Measurements from ENCODE around the gene ARPC1A.

The ARPC1A gene

DNA sequence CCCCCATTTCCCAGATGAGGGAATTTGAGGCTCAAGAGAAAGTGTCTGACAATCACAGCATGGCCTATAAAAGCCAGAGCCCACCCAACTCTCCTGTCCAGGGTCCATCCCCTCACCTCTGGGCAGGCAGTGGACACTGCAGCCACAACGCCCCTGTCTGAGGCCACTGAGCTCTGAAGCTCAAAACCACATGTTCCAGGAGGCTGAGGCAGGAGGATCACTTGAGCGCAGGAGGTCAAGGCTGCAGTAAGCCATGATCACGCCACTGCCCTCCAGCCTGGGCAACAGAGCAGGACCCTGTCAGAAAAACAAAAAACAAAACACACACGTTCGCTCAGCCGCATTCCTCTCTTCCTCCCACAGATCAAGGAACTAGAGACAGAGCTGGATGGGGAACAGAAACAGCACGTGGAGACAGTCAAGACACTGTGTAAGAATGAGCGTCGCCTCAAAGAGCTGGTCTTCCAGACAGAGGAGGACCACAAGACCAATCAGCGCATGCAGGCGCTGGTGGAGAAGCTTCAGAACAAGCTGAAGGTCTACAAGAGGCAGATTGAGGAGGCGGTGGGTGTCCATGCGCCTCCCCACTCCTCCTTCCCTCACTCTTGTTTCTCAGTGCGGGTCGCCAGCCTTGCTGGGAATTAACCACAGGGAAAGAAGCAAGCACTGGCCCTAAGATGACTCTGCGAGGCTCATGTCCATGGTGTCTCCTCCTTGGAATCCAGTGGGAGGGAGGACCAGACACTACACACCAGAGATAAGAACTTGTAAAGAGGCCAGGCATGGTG, 20.0 kb upstream of the ARPC1A start:
- Histone ChIP-seq H3K27me3 (ENCODE audit: control insufficient read depth, low read length) (no peaks in the 10 kb centered on the region), H3K9me3 (ENCODE audit: control insufficient read depth, insufficient read depth, low read length) (no peaks in the 10 kb centered on the region), H3K4me2 (ENCODE audit: low read length) (no peak overlapping the region), H3K36me3 (ENCODE audit: control insufficient read depth, low read length) (no peaks in the 10 kb centered on the region), H3K79me2 (ENCODE audit: control insufficient read depth, low read length) (no peaks in the 10 kb centered on the region), H3K4me1 (ENCODE audit: control insufficient read depth, low read length) (no peaks in the 10 kb centered on the region), H3K4me3 (ENCODE audit: low read length) (no peak overlapping the region), H3F3A (ENCODE audit: control insufficient read depth, insufficient read depth) (no peaks in the 10 kb centered on the region), H4K20me1 (ENCODE audit: control insufficient read depth, insufficient read depth, low read depth, low read length) (no peaks in the 10 kb centered on the region; the same call in 1 of the 2 replicates), H3K9me2 (replicated peaks; ENCODE audit: control insufficient read depth, low read length) (no peaks in the 10 kb centered on the region), H3K27ac (ENCODE audit: low read depth, low read length) (no peak overlapping the region)
- TF ChIP-seq EZH2phosphoT487 (IDR thresholded peaks at IDR 0.05; ENCODE audit: borderline replicate concordance, low read length): no peak
- TF ChIP-seq, protein P1, sequence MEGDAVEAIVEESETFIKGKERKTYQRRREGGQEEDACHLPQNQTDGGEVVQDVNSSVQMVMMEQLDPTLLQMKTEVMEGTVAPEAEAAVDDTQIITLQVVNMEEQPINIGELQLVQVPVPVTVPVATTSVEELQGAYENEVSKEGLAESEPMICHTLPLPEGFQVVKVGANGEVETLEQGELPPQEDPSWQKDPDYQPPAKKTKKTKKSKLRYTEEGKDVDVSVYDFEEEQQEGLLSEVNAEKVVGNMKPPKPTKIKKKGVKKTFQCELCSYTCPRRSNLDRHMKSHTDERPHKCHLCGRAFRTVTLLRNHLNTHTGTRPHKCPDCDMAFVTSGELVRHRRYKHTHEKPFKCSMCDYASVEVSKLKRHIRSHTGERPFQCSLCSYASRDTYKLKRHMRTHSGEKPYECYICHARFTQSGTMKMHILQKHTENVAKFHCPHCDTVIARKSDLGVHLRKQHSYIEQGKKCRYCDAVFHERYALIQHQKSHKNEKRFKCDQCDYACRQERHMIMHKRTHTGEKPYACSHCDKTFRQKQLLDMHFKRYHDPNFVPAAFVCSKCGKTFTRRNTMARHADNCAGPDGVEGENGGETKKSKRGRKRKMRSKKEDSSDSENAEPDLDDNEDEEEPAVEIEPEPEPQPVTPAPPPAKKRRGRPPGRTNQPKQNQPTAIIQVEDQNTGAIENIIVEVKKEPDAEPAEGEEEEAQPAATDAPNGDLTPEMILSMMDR (IDR thresholded peaks at IDR 0.05; ENCODE audit: low read depth, low read length, poor library complexity, severe bottlenecking): no peak

- Histone ChIP-seq H4K20me1 (ENCODE audit: control insufficient read depth, insufficient read depth, low read depth, low read length) (peaks cover 5% of the 10 kb centered on the region; the same call in 1 of the 2 replicates), H3K27ac (ENCODE audit: low read depth, low read length) (no peak overlapping the region), H3K36me3 (ENCODE audit: control insufficient read depth, low read length) (no peaks in the 10 kb centered on the region), H3K4me2 (ENCODE audit: low read length) (no peak overlapping the region), H3K79me2 (ENCODE audit: control insufficient read depth, low read length) (no peaks in the 10 kb centered on the region), H3K4me1 (ENCODE audit: control insufficient read depth, low read length) (no peaks in the 10 kb centered on the region), H3K9me3 (ENCODE audit: control insufficient read depth, insufficient read depth, low read length) (no peaks in the 10 kb centered on the region), H3K9me2 (replicated peaks; ENCODE audit: control insufficient read depth, low read length) (no peaks in the 10 kb centered on the region), H3K27me3 (ENCODE audit: control insufficient read depth, low read length) (0 out of 2 replicates have a peak, but pooled peaks cover 2% of the 10 kb centered on the region), H3F3A (ENCODE audit: control insufficient read depth, insufficient read depth) (no peaks in the 10 kb centered on the region), H3K4me3 (ENCODE audit: low read length) (no peak overlapping the region)
- no peak for TF ChIP-seq EZH2phosphoT487 (IDR thresholded peaks at IDR 0.05; ENCODE audit: borderline replicate concordance, low read length)
- TF ChIP-seq, protein P1 (IDR thresholded peaks at IDR 0.05; ENCODE audit: low read depth, low read length, poor library complexity, severe bottlenecking): no peak
These were observed 17.1 kb upstream of the ARPC1A start for GRCh38 chr7:99308461-99309074.

- Histone ChIP-seq H3K9me2 (replicated peaks; ENCODE audit: control insufficient read depth, low read length) (no peaks in the 10 kb centered on the region), H4K20me1 (ENCODE audit: control insufficient read depth, insufficient read depth, low read depth, low read length) (peaks cover 5% of the 10 kb centered on the region; the same call in 1 of the 2 replicates), H3K4me3 (ENCODE audit: low read length) (no peak overlapping the region), H3F3A (ENCODE audit: control insufficient read depth, insufficient read depth) (no peaks in the 10 kb centered on the region; the same call in 1 of the 2 replicates), H3K27me3 (ENCODE audit: control insufficient read depth, low read length) (0 out of 2 replicates have a peak, but pooled peaks cover 2% of the 10 kb centered on the region), H3K27ac (ENCODE audit: low read depth, low read length) (no peak overlapping the region), H3K36me3 (ENCODE audit: control insufficient read depth, low read length) (no peaks in the 10 kb centered on the region), H3K79me2 (ENCODE audit: control insufficient read depth, low read length) (no peaks in the 10 kb centered on the region), H3K9me3 (ENCODE audit: control insufficient read depth, insufficient read depth, low read length) (no peaks in the 10 kb centered on the region), H3K4me2 (ENCODE audit: low read length) (no peak overlapping the region), H3K4me1 (ENCODE audit: control insufficient read depth, low read length) (no peaks in the 10 kb centered on the region)
- no peak for TF ChIP-seq EZH2phosphoT487 (IDR thresholded peaks at IDR 0.05; ENCODE audit: borderline replicate concordance, low read length)
- TF ChIP-seq, protein P1 (IDR thresholded peaks at IDR 0.05; ENCODE audit: low read depth, low read length, poor library complexity, severe bottlenecking): no peak
These were observed 16.6 kb upstream of the ARPC1A start for GRCh38 chr7:99309111-99309510.

All from DOHH2 (cell line).